Measurements from ENCODE around the gene PTH2R. TPM values are rescaled to one million over a fixed set of nuclear protein-coding genes. Genes with fewer than 3 reads are reported as not detected.

The PTH2R gene
- total and polyA plus RNA-seq, 10 donors: 0.10 to 0.92 (median 0.43) TPM; not detected in 1

- H3K27me3 ChIP-seq (replicated peaks in 1 of 7): peaks cover 0 to 64% (median under 1%) of the 10 kb centered on the region in 7 donors
- no peak overlapping the region for H3K4me3 ChIP-seq
- no peak for DNase-seq
- peaks cover 0 to 25% (median 18%) of the 10 kb centered on the region in 8 donors for H3K9me3 ChIP-seq
- no peaks in the 10 kb centered on the region for H3K36me3 ChIP-seq
- intact Hi-C loops (cut with DNase I; ENCODE audit: low total_unique reads): no loop called here
- TF ChIP-seq POLR2AphosphoS5 (IDR thresholded peaks at IDR 0.05) (no peak), POLR2A (IDR thresholded peaks at IDR 0.05) (no peak)
- TF ChIP-seq, protein P1, sequence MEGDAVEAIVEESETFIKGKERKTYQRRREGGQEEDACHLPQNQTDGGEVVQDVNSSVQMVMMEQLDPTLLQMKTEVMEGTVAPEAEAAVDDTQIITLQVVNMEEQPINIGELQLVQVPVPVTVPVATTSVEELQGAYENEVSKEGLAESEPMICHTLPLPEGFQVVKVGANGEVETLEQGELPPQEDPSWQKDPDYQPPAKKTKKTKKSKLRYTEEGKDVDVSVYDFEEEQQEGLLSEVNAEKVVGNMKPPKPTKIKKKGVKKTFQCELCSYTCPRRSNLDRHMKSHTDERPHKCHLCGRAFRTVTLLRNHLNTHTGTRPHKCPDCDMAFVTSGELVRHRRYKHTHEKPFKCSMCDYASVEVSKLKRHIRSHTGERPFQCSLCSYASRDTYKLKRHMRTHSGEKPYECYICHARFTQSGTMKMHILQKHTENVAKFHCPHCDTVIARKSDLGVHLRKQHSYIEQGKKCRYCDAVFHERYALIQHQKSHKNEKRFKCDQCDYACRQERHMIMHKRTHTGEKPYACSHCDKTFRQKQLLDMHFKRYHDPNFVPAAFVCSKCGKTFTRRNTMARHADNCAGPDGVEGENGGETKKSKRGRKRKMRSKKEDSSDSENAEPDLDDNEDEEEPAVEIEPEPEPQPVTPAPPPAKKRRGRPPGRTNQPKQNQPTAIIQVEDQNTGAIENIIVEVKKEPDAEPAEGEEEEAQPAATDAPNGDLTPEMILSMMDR (IDR thresholded peaks at IDR 0.05 in 8 of 11, conservative IDR thresholded peaks at IDR 0.05 in 3 of 11): no peak
- no peaks in the 10 kb centered on the region for H3K4me1 ChIP-seq
- no peak overlapping the region for H3K27ac ChIP-seq
- WGBS, 5 donors: 64 to 84% (median 78%) methylated on average over 1 of the region's 1 CpG
Measured at GRCh38 chr2:208399201-208399600, 7.4 kb upstream of the PTH2R start.

DNA sequence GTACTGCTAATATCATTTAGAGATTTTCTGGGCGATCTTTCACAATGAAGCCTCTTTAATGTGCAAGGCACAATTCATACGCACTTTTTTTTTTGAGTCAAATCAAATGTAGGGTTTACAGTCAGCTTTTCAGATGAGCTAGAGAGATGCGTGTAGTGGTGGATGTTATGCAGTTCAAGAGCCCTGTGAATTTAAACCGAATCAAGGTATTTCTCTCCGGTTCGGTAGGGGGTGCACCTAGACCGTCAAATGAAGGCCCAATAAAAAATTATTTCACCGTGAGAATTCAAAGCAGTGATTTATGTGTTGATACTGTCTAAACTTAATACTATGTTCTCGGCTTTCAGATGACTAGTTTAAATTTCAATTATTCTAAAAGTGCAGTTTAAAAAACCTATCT, 1.1 kb downstream of the PTH2R start:
- no peak overlapping the region for H3K4me3 ChIP-seq
- WGBS, 5 donors: 13 to 36% (median 25%) methylated on average over 9 of the region's 9 CpGs
- no peaks in the 10 kb centered on the region for H3K36me3 ChIP-seq
- peaks cover 0 to 16% (median 13%) of the 10 kb centered on the region in 6 donors for H3K4me1 ChIP-seq
- H3K27me3 ChIP-seq (replicated peaks in 1 of 7): peaks cover 8 to 94% (median 38%) of the 10 kb centered on the region in 7 donors
- no peaks in the 10 kb centered on the region for H3K9me3 ChIP-seq
- intact Hi-C loops (cut with DNase I; ENCODE audit: low total_unique reads): no loop called here
- no peak for DNase-seq
- no peak overlapping the region for H3K27ac ChIP-seq
- no peak for TF ChIP-seq POLR2A (IDR thresholded peaks at IDR 0.05)
- no peak for TF ChIP-seq POLR2AphosphoS5 (IDR thresholded peaks at IDR 0.05)
- TF ChIP-seq, protein P1 (IDR thresholded peaks at IDR 0.05 in 8 of 11, conservative IDR thresholded peaks at IDR 0.05 in 3 of 11): no peak

GRCh38 chr2:208413931-208414330, 7.3 kb downstream of the PTH2R start:
- TF ChIP-seq, protein P1 (IDR thresholded peaks at IDR 0.05 in 8 of 11, conservative IDR thresholded peaks at IDR 0.05 in 3 of 11): no peak
- no peak for TF ChIP-seq POLR2AphosphoS5 (IDR thresholded peaks at IDR 0.05)
- no peak for TF ChIP-seq POLR2A (IDR thresholded peaks at IDR 0.05)
- H3K27ac ChIP-seq: no peak overlapping the region
- 78 to 88% (median 79%) methylated on average over 2 of the region's 2 CpGs for WGBS, 5 donors
- peaks cover 0 to 1% (median 0%) of the 10 kb centered on the region in 8 donors for H3K9me3 ChIP-seq
- H3K4me1 ChIP-seq: no peaks in the 10 kb centered on the region
- no peak for DNase-seq
- H3K4me3 ChIP-seq: no peak overlapping the region
- H3K27me3 ChIP-seq (replicated peaks in 1 of 7): peaks cover 0 to 38% (median 5%) of the 10 kb centered on the region in 7 donors
- intact Hi-C loops (cut with DNase I; ENCODE audit: low total_unique reads): no loop called here
- no peaks in the 10 kb centered on the region for H3K36me3 ChIP-seq

DNA sequence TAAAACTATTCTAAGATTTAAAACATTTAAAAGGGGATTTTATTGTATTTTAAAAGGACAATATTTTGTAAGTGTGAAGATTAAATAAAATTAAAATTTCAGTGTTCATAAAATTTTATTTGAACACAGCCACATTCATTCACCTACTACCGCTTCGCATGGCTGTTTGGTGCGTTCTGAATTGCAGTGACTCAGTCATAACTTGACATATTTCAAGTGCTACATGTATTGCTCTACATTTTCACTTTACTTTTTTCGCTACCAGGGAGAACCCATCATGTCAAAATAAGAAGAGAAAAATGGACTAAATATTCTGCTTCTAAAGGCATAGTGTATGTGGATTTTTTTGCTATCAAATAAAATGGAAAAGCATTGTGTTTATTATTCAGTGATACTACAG, 8.7 kb downstream of the PTH2R start:
- Histone ChIP-seq H3K27me3 (replicated peaks in 1 of 7) (peaks cover 0 to 25% (median 0%) of the 10 kb centered on the region in 7 donors), H3K4me3 (no peak overlapping the region), H3K9me3 (peaks cover 0 to 5% (median 0%) of the 10 kb centered on the region in 8 donors), H3K27ac (no peak overlapping the region), H3K4me1 (no peaks in the 10 kb centered on the region), H3K36me3 (no peaks in the 10 kb centered on the region)
- intact Hi-C loops (cut with DNase I; ENCODE audit: low total_unique reads): no loop called here
- WGBS, 5 donors: 64 to 78% (median 70%) methylated on average over 4 of the region's 4 CpGs
- TF ChIP-seq POLR2AphosphoS5 (IDR thresholded peaks at IDR 0.05) (no peak), POLR2A (IDR thresholded peaks at IDR 0.05) (no peak)
- TF ChIP-seq, protein P1 (IDR thresholded peaks at IDR 0.05 in 8 of 11, conservative IDR thresholded peaks at IDR 0.05 in 3 of 11): no peak
- no peak for DNase-seq
